ENCODE data around the gene RBMS3. TPM values are rescaled to one million over a fixed set of nuclear protein-coding genes. Genes with fewer than 3 reads are reported as not detected.

Gene RBMS3
- total RNA-seq, 1 experiment from 2014 or later: 8.7 TPM

- ChIA-PET CTCF (no interaction called here), POLR2A (no interaction called here)
- no peaks in the 10 kb centered on the region for H3K36me3 Mint-ChIP-seq
- no peaks in the 10 kb centered on the region for H3K9me3 Mint-ChIP-seq
- TF ChIP-seq ZNF281 (CRISPR knock-in tag; IDR thresholded peaks at IDR 0.05) (no peak), ATF1 (CRISPR knock-in tag; IDR thresholded peaks at IDR 0.05) (no peak), NR3C1 (CRISPR knock-in tag; conservative IDR thresholded peaks at IDR 0.05; ENCODE audit: low read depth) (no peak), IRF2 (CRISPR knock-in tag; IDR thresholded peaks at IDR 0.05; ENCODE audit: borderline replicate concordance, low read depth) (no peak), ZMAT4 (CRISPR knock-in tag; IDR thresholded peaks at IDR 0.05) (no peak), ZNF512 (CRISPR knock-in tag; IDR thresholded peaks at IDR 0.05; ENCODE audit: borderline replicate concordance) (no peak), USF1 (CRISPR knock-in tag; IDR thresholded peaks at IDR 0.05) (no peak)
- TF ChIP-seq, protein P1, sequence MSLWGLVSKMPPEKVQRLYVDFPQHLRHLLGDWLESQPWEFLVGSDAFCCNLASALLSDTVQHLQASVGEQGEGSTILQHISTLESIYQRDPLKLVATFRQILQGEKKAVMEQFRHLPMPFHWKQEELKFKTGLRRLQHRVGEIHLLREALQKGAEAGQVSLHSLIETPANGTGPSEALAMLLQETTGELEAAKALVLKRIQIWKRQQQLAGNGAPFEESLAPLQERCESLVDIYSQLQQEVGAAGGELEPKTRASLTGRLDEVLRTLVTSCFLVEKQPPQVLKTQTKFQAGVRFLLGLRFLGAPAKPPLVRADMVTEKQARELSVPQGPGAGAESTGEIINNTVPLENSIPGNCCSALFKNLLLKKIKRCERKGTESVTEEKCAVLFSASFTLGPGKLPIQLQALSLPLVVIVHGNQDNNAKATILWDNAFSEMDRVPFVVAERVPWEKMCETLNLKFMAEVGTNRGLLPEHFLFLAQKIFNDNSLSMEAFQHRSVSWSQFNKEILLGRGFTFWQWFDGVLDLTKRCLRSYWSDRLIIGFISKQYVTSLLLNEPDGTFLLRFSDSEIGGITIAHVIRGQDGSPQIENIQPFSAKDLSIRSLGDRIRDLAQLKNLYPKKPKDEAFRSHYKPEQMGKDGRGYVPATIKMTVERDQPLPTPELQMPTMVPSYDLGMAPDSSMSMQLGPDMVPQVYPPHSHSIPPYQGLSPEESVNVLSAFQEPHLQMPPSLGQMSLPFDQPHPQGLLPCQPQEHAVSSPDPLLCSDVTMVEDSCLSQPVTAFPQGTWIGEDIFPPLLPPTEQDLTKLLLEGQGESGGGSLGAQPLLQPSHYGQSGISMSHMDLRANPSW (CRISPR knock-in tag; conservative IDR thresholded peaks at IDR 0.05; ENCODE audit: low read depth): no peak
- DNase-seq (ENCODE audit: low spot score) (no peak), ATAC-seq (no peak)
- H3K4me1 Mint-ChIP-seq: peaks cover 5% of the 10 kb centered on the region
- H3K27ac Mint-ChIP-seq: no peak overlapping the region
- no peak overlapping the region for H3K4me3 Mint-ChIP-seq
- no peaks in the 10 kb centered on the region for H3K27me3 Mint-ChIP-seq (ENCODE audit: low read depth)
Measured at GRCh38 chr3:29532473-29532872, 251.6 kb downstream of the RBMS3 start.

GRCh38 chr3:29534006-29534405, 253.1 kb downstream of the RBMS3 start:
- H3K36me3 Mint-ChIP-seq: no peaks in the 10 kb centered on the region
- no peak overlapping the region for H3K4me3 Mint-ChIP-seq
- ChIA-PET POLR2A (no interaction called here), CTCF (no interaction called here)
- H3K9me3 Mint-ChIP-seq: no peaks in the 10 kb centered on the region
- ATAC-seq: no peak
- no peaks in the 10 kb centered on the region for H3K27me3 Mint-ChIP-seq (ENCODE audit: low read depth)
- peaks cover 5% of the 10 kb centered on the region for H3K4me1 Mint-ChIP-seq
- no peak for DNase-seq (ENCODE audit: low spot score)
- TF ChIP-seq OVOL2 (CRISPR knock-in tag; IDR thresholded peaks at IDR 0.05; ENCODE audit: borderline replicate concordance): no peak
- TF ChIP-seq, protein P2, sequence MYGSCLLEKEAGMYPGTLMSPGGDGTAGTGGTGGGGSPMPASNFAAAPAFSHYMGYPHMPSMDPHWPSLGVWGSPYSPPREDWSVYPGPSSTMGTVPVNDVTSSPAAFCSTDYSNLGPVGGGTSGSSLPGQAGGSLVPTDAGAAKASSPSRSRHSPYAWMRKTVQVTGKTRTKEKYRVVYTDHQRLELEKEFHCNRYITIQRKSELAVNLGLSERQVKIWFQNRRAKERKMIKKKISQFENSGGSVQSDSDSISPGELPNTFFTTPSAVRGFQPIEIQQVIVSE (CRISPR knock-in tag; IDR thresholded peaks at IDR 0.05; ENCODE audit: borderline replicate concordance): no peak
- no peak overlapping the region for H3K27ac Mint-ChIP-seq

- ChIA-PET CTCF (no interaction called here), POLR2A (no interaction called here)
- DNase-seq (ENCODE audit: low spot score) (no peak), ATAC-seq (no peak)
- H3K36me3 Mint-ChIP-seq: no peaks in the 10 kb centered on the region
- H3K4me3 Mint-ChIP-seq: no peak overlapping the region
- H3K27ac Mint-ChIP-seq: no peak overlapping the region
- peaks cover 5% of the 10 kb centered on the region for H3K4me1 Mint-ChIP-seq
- no peaks in the 10 kb centered on the region for H3K9me3 Mint-ChIP-seq
- no peaks in the 10 kb centered on the region for H3K27me3 Mint-ChIP-seq (ENCODE audit: low read depth)
- TF ChIP-seq NR3C1 (CRISPR knock-in tag; conservative IDR thresholded peaks at IDR 0.05; ENCODE audit: low read depth): no peak
- TF ChIP-seq, protein P3, sequence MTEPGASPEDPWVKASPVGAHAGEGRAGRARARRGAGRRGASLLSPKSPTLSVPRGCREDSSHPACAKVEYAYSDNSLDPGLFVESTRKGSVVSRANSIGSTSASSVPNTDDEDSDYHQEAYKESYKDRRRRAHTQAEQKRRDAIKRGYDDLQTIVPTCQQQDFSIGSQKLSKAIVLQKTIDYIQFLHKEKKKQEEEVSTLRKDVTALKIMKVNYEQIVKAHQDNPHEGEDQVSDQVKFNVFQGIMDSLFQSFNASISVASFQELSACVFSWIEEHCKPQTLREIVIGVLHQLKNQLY (CRISPR knock-in tag; IDR thresholded peaks at IDR 0.05): no peak
- TF ChIP-seq RELA (CRISPR knock-in tag; IDR thresholded peaks at IDR 0.05; ENCODE audit: borderline replicate concordance): no peak
- TF ChIP-seq E2F5 (CRISPR knock-in tag; IDR thresholded peaks at IDR 0.05): no peak
- no peak for TF ChIP-seq USF2 (CRISPR knock-in tag; IDR thresholded peaks at IDR 0.05)
- no peak for TF ChIP-seq ZNF425 (CRISPR knock-in tag; conservative IDR thresholded peaks at IDR 0.05)
- no peak for TF ChIP-seq NFATC4 (CRISPR knock-in tag; IDR thresholded peaks at IDR 0.05)
Measured at GRCh38 chr3:29536016-29536758, 255.3 kb downstream of the RBMS3 start.

All from WTC11 (cell line).